GM06990 (cell line): ENCODE measurements around the gene POU6F1.

Experiments
- DNase-seq: peaks from one replicate; pipeline ENCODE4 v3.0.0-alpha.2; 2011; ENCODE audit not compliant: insufficient read length; ENCODE audit errors: extremely low read depth
- H3K27me3 ChIP-seq: replicated peaks from 2 replicates; pipeline ENCODE4 v1.6.0; 2011; ENCODE audit warnings: low read length; ENCODE audit not compliant: control insufficient read depth, insufficient read depth
- H3K36me3 ChIP-seq: 2 replicates; pipeline ENCODE4 v1.5.1; 2011; ENCODE audit warnings: low read length; ENCODE audit not compliant: control insufficient read depth, insufficient read depth
- H3K4me3 ChIP-seq: replicated peaks from 2 replicates; pipeline ENCODE4 v1.5.1; 2011; ENCODE audit warnings: low read depth, mild to moderate bottlenecking, control low read depth, low read length
- CTCF ChIP-seq: IDR thresholded peaks from 2 replicates; pipeline ENCODE4 v1.5.1; 2011; ENCODE audit warnings: low read length, control low read depth, mild to moderate bottlenecking, inconsistent platforms; ENCODE audit not compliant: insufficient read depth, poor library complexity, severe bottlenecking

POU6F1 gene

DNA sequence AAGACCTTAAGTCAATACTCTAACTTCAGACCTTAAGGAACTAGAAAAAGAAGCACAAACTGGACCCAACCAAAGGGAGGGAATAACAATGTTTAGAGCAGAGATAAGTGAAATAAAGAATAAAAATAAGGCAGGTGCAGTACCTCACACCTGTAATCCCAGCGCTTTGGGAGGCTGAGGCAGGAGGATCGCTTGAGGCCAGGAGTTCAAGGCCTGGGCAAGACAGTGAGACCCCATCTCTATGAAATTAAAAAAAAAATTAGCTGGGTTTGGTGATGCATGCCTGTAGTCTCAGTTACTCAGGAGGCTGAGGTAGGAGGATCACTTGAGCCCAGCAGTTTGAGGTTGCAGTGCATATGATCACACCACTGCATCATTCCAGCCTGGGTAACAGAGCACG is 54.1 kb downstream of the POU6F1 start:
- DNase-seq, result no peak
- TF ChIP-seq CTCF, result no peak
- H3K4me3 ChIP-seq, result no peak overlapping the region

GRCh38 chr12:51162217-51162616 is 55.6 kb downstream of the POU6F1 start:
- no peak for TF ChIP-seq CTCF
- H3K36me3 ChIP-seq, result no peaks in the 10 kb centered on the region; the same call in 1 of the 2 replicates
- DNase-seq, result no peak
- H3K4me3 ChIP-seq, result no peak overlapping the region
- no peaks in the 10 kb centered on the region for H3K27me3 ChIP-seq

More for the DNA sequence above, 54.1 kb downstream of the POU6F1 start:
- no peaks in the 10 kb centered on the region for H3K27me3 ChIP-seq
- H3K36me3 ChIP-seq, result no peaks in the 10 kb centered on the region; the same call in none of the 2 replicates

DNA sequence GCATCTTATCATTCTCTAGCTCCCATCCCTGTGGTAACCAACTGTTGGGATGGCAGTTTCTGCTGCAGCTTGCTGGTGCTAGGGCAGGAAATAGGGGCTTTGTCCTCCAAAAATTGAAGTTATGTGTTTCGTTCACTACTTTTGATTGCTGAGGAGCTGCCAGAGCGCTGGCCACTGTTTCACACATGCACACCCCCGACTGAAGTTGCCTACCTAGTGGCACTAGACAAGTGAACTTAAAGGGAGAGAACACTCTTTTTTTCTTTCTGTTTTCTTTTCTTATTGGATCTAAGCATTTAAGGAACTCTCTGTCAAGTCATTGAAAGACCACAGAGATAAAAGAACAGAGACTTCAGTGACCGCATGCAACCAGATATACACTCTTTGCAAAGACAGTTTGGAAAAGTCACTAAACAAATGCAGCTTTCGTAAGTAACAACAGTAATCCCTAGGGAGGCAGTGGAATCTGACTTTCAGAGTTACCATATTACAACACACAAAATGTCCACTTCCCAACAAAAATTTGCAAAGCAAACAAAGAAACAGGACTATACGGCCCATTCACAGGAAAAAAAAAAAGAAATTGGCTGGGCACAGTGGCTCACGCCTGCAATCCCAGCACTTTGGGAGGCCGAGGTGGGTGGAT is 56.9 kb downstream of the POU6F1 start:
- no peak for TF ChIP-seq CTCF
- Histone ChIP-seq H3K27me3 (no peaks in the 10 kb centered on the region), H3K36me3 (no peaks in the 10 kb centered on the region; the same call in 1 of the 2 replicates), H3K4me3 (no peak overlapping the region)
- no peak for DNase-seq

- H3K36me3 ChIP-seq, result no peaks in the 10 kb centered on the region; the same call in 1 of the 2 replicates
- no peaks in the 10 kb centered on the region for H3K27me3 ChIP-seq
Observed at GRCh38 chr12:51156245-51156765, 61.6 kb downstream of the POU6F1 start.

DNA sequence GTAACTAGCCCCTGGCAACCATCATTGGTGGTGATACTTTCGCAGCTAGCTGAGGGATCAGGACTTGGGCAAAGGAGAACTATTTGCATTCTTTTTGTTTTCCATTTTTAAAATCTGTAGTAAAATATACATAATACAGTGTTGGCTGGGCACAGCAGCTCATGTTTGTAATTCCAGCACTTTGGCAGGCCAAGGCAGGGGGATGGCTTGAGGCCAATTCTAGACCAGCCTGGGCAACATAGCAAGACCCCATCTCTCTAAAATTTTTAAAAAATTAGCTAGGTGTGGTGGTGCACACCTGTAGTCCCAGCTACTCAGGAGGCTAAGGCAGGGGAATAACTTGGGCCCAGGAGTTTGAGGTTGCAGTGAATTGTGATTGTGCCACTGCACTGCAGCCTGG is 64.9 kb downstream of the POU6F1 start:
- TF ChIP-seq CTCF, result no peak
- no peaks in the 10 kb centered on the region; the same call in none of the 2 replicates for H3K36me3 ChIP-seq
- DNase-seq, result no peak
- no peaks in the 10 kb centered on the region for H3K27me3 ChIP-seq
- no peak overlapping the region for H3K4me3 ChIP-seq

More at GRCh38 chr12:51156245-51156765, 61.6 kb downstream of the POU6F1 start:
- DNase-seq, result no peak
- H3K4me3 ChIP-seq, result no peak overlapping the region
- no peak for TF ChIP-seq CTCF
